Measurements from ENCODE around the gene COL18A1. TPM values are rescaled to one million over a fixed set of nuclear protein-coding genes. Genes with fewer than 3 reads are reported as not detected.
A peak's percentile ranks its signal among the peaks of the same experiment; 100 is the strongest.

COL18A1 gene
- total and polyA plus RNA-seq, 7 donors, result 4.4 to 197 (median 39.7) TPM

DNA sequence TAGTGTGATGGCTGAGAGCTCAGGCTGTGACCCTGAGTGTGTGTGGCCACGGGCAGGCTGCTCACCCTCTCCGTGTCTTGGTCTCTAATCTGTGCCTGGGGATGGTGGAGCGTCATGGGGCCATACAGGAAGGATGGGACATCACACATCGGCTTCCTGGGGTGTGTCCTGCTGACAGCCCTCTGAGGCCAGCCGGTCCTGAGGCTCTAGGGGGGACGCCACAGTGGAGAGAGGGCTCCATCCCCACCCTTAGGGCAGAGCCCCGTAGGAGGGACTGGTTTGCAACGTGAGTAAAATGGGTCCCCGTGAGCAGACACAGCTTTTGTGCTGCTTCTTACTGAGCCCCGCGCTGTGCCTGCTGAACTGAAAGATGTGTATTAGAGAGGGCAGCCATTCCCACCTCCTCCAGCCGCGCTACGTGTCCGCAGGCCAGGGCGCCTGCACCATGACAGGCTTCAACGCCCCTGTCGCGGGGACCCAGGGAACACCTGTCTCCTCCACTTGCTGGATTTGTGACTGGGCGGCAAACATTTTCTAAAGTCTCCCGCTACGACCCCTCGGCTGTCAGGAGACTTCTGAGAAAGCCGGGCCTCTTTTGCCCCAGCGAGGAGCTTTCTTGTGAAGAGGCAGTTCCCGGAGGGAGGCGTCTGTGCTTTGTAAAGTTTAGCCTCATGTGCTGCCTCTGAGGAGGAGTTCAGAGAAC is 8.1 kb downstream of the COL18A1 start:
- peak overlapping the region in 1 of 4 donors; percentile 1 for H3K27ac ChIP-seq
- intact Hi-C loops (cut with DNase I), result no loop called here
- no peak overlapping the region for H3K4me3 ChIP-seq
- TF ChIP-seq POLR2AphosphoS5 (IDR thresholded peaks at IDR 0.05) (no peak), CTCF (IDR thresholded peaks at IDR 0.05) (no peak), POLR2A (IDR thresholded peaks at IDR 0.05) (no peak), EP300 (IDR thresholded peaks at IDR 0.05) (no peak)
- no peaks in the 10 kb centered on the region for H3K27me3 ChIP-seq
- WGBS, 2 donors, result 77 to 81% methylated on average over 27 of the region's 27 CpGs
- peaks cover 0 to 18% (median 8%) of the 10 kb centered on the region in 4 donors for H3K4me1 ChIP-seq
- H3K9me3 ChIP-seq, result no peaks in the 10 kb centered on the region
- peak; percentile 68 for DNase-seq
- H3K36me3 ChIP-seq, result no peaks in the 10 kb centered on the region

DNA sequence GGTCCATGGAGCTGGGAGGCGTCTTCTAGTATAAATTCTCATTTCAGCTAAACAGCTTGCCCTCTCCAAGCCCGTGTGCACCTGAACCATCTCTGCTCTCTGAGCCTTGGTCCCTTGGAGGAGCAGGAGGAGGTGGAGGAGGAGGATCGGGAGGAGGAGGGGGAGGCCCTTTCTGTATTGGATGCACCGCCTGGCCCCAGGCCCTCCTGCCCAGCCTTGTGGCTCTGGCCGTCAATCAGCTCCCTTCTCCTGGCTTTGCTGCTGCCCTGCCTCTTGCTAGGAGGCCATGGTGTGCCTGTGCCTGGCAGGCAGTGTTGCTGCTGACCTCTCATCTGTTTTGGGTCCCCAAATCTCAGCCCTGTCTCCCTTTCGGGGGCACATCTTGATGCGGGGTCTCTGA is 9.0 kb downstream of the COL18A1 start:
- no peak overlapping the region for H3K27ac ChIP-seq
- H3K4me3 ChIP-seq, result no peak overlapping the region
- peaks cover 0 to 26% (median 8%) of the 10 kb centered on the region in 4 donors for H3K4me1 ChIP-seq
- intact Hi-C loops (cut with DNase I), result no loop called here
- 79 to 90% methylated on average over 7 of the region's 7 CpGs for WGBS, 2 donors
- H3K36me3 ChIP-seq, result no peaks in the 10 kb centered on the region
- no peaks in the 10 kb centered on the region for H3K9me3 ChIP-seq
- no peaks in the 10 kb centered on the region for H3K27me3 ChIP-seq
- DNase-seq, result peak; percentile 66
- TF ChIP-seq POLR2A (IDR thresholded peaks at IDR 0.05), result no peak
- no peak for TF ChIP-seq POLR2AphosphoS5 (IDR thresholded peaks at IDR 0.05)
- no peak for TF ChIP-seq EP300 (IDR thresholded peaks at IDR 0.05)
- TF ChIP-seq CTCF (IDR thresholded peaks at IDR 0.05), result no peak

DNA sequence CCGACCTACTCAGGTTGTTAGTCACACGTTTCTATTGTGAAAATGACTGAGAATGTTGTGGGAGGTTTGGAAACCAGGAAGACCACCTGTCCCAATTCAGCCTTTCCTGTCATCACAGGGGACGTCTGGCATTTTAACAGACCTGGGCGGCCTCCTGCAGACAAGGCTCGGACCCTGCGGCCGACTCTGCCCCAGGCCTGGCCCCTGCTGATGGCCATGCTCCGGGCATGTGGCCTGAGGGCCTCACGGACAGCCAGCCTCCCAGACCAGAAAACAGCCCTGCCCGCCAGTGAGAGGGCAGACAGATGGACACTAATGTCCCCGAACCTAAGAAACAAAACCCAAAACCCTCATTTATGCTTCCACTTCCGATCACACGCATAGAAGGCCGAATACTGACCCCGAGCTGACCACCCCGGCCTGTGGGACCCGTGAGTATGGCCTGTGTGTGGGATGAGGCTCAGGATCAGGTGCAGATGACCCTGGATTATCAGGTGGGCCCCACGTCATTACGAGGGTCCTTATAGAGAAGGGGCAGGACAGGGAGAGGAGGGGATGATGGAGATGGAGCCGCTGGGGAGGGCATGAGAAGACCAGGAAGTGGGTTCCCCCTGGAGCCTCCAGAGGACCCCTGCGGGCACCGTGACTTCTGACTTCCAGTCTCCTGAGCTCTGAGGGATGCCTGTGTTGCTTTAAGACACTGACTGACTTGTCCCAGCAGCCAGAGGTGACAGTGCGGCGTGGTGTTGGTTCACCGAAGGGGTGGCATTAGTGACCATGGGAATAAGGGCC is 9.6 kb downstream of the COL18A1 start:
- TF ChIP-seq POLR2AphosphoS5 (IDR thresholded peaks at IDR 0.05) (no peak), POLR2A (IDR thresholded peaks at IDR 0.05) (no peak), EP300 (IDR thresholded peaks at IDR 0.05) (no peak), CTCF (IDR thresholded peaks at IDR 0.05) (no peak)
- peak; percentile 48 for DNase-seq
- Histone ChIP-seq H3K36me3 (no peaks in the 10 kb centered on the region), H3K27me3 (no peaks in the 10 kb centered on the region), H3K4me1 (peaks cover 0 to 21% (median 5%) of the 10 kb centered on the region in 4 donors), H3K27ac (no peak overlapping the region), H3K4me3 (no peak overlapping the region), H3K9me3 (no peaks in the 10 kb centered on the region)
- intact Hi-C loops (cut with DNase I), result no loop called here
- WGBS, 2 donors, result 87 to 91% methylated on average over 25 of the region's 25 CpGs

GRCh38 chr21:45415188-45415942 is 10.4 kb downstream of the COL18A1 start:
- intact Hi-C loops (cut with DNase I), result no loop called here
- Histone ChIP-seq H3K27me3 (no peaks in the 10 kb centered on the region), H3K9me3 (no peaks in the 10 kb centered on the region), H3K36me3 (no peaks in the 10 kb centered on the region), H3K27ac (no peak overlapping the region), H3K4me3 (no peak overlapping the region), H3K4me1 (peaks cover 0 to 16% (median 3%) of the 10 kb centered on the region in 4 donors)
- TF ChIP-seq POLR2AphosphoS5 (IDR thresholded peaks at IDR 0.05) (no peak), EP300 (IDR thresholded peaks at IDR 0.05) (no peak), CTCF (IDR thresholded peaks at IDR 0.05) (no peak), POLR2A (IDR thresholded peaks at IDR 0.05) (no peak)
- 88 to 93% methylated on average over 32 of the region's 32 CpGs for WGBS, 2 donors
- DNase-seq, result peak; percentile 61

Data from sigmoid colon (tissue), 7 donors.